Vagina (tissue), 2 donors: ENCODE results near the gene MT1H. TPM values are rescaled to one million over a fixed set of nuclear protein-coding genes. Genes with fewer than 3 reads are reported as not detected.

ENCODE experiments used
- DNase-seq, 2 donors: peaks; one replicate each; pipeline ENCODE4 v3.0.0-alpha.2; 2017; ENCODE audit errors: extremely low spot score in 2 of 2
- H3K27ac ChIP-seq: fragments of 200-600 bp; sonication (generic); one replicate; pipeline ENCODE4 v1.5.1; 2019
- H3K27me3 ChIP-seq: fragments of 200-600 bp; sonication (generic); one replicate; pipeline ENCODE4 v1.5.1; 2019
- H3K36me3 ChIP-seq, 2 donors: fragments of 200-600 bp; sonication (generic); one replicate each; pipeline ENCODE4 v1.5.1; 2017 to 2019
- H3K4me1 ChIP-seq: fragments of 200-600 bp; sonication (generic); one replicate; pipeline ENCODE4 v1.5.1; 2019
- H3K4me3 ChIP-seq, 2 donors: fragments of 200-600 bp; sonication (generic); 1 replicate in 1 of 2; 2 replicates in 1 of 2; pipeline ENCODE4 v1.5.1; 2016 to 2019
- H3K9me3 ChIP-seq: fragments of 200-600 bp; sonication (generic); one replicate; pipeline ENCODE4 v1.5.1; 2019
- POLR2A ChIP-seq, 2 donors: fragments of 450-650 bp; IDR thresholded peaks; one replicate each; pipeline ENCODE4 v1.6.1; 2017; ENCODE audit warnings: antibody characterized with exemption in 2 of 2, mild to moderate bottlenecking in 2 of 2, moderate library complexity in 2 of 2
- POLR2AphosphoS5 ChIP-seq, 2 donors: sonication (generic); formaldehyde crosslinking; IDR thresholded peaks; one replicate each; pipeline ENCODE4 v1.9.0; 2017; ENCODE audit warnings: antibody characterized with exemption in 2 of 2, mild to moderate bottlenecking in 2 of 2, low read depth in 1 of 2; ENCODE audit not compliant: insufficient read depth in 1 of 2
- intact Hi-C: fragments of 100-400 bp; cut with DNase I; formaldehyde crosslinking; loops from one replicate; pipeline ENCODE4 v1.15.1; 2023
- total RNA-seq: library from RNA; depleted of rRNA; stranded (reverse); fragments of >200 nt; gene quantifications from one replicate; pipeline ENCODE4 v1.2.3, GENCODE V29; 2016
- TF ChIP-seq, protein P1 (sequence below), 3 experiments: fragments of 450-650 bp in 2 of 3; fragments of 200-600 bp in 1 of 3; sonication (generic) in 1 of 3; IDR thresholded peaks; one replicate each; pipeline ENCODE4 v1.5.1; 2017 to 2019; ENCODE audit warnings: antibody characterized with exemption in 3 of 3, mild to moderate bottlenecking in 2 of 3, moderate library complexity in 2 of 3

The MT1H gene
- total RNA-seq, 1 donor from 2014 or later = not detected

- Histone ChIP-seq H3K4me3 (no peak overlapping the region), H3K9me3 (no peaks in the 10 kb centered on the region), H3K36me3 (no peaks in the 10 kb centered on the region), H3K4me1 (peaks cover 12% of the 10 kb centered on the region), H3K27ac (no peak overlapping the region), H3K27me3 (no peaks in the 10 kb centered on the region)
- intact Hi-C loops = no loop called here
- TF ChIP-seq, protein P1, sequence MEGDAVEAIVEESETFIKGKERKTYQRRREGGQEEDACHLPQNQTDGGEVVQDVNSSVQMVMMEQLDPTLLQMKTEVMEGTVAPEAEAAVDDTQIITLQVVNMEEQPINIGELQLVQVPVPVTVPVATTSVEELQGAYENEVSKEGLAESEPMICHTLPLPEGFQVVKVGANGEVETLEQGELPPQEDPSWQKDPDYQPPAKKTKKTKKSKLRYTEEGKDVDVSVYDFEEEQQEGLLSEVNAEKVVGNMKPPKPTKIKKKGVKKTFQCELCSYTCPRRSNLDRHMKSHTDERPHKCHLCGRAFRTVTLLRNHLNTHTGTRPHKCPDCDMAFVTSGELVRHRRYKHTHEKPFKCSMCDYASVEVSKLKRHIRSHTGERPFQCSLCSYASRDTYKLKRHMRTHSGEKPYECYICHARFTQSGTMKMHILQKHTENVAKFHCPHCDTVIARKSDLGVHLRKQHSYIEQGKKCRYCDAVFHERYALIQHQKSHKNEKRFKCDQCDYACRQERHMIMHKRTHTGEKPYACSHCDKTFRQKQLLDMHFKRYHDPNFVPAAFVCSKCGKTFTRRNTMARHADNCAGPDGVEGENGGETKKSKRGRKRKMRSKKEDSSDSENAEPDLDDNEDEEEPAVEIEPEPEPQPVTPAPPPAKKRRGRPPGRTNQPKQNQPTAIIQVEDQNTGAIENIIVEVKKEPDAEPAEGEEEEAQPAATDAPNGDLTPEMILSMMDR (IDR thresholded peaks at IDR 0.05) = no peak
- TF ChIP-seq POLR2AphosphoS5 (IDR thresholded peaks at IDR 0.05; ENCODE audit: insufficient read depth in 1 of 2, low read depth in 1 of 2) (no peak), POLR2A (IDR thresholded peaks at IDR 0.05) (no peak)
- no peak for DNase-seq
Observed at GRCh38 chr16:56647641-56648431, 21.8 kb upstream of the MT1H start.

GRCh38 chr16:56649271-56649670 is 20.3 kb upstream of the MT1H start:
- no peaks in the 10 kb centered on the region for H3K27me3 ChIP-seq
- no peaks in the 10 kb centered on the region for H3K4me1 ChIP-seq
- no peaks in the 10 kb centered on the region for H3K9me3 ChIP-seq
- no peak overlapping the region for H3K4me3 ChIP-seq
- intact Hi-C loops = no loop called here
- no peak overlapping the region for H3K27ac ChIP-seq
- DNase-seq = no peak
- no peaks in the 10 kb centered on the region for H3K36me3 ChIP-seq
- TF ChIP-seq POLR2AphosphoS5 (IDR thresholded peaks at IDR 0.05; ENCODE audit: insufficient read depth in 1 of 2, low read depth in 1 of 2) = no peak
- TF ChIP-seq, protein P1 (IDR thresholded peaks at IDR 0.05) = no peak
- no peak for TF ChIP-seq POLR2A (IDR thresholded peaks at IDR 0.05)

GRCh38 chr16:56649820-56650219 is 19.8 kb upstream of the MT1H start:
- intact Hi-C loops = no loop called here
- no peak overlapping the region for H3K27ac ChIP-seq
- TF ChIP-seq POLR2A (IDR thresholded peaks at IDR 0.05) (no peak), POLR2AphosphoS5 (IDR thresholded peaks at IDR 0.05; ENCODE audit: insufficient read depth in 1 of 2, low read depth in 1 of 2) (peak in 1 of 2 donors; percentile 85)
- no peak overlapping the region for H3K4me3 ChIP-seq
- no peaks in the 10 kb centered on the region for H3K4me1 ChIP-seq
- no peak for DNase-seq
- H3K9me3 ChIP-seq = no peaks in the 10 kb centered on the region
- H3K27me3 ChIP-seq = no peaks in the 10 kb centered on the region
- no peaks in the 10 kb centered on the region for H3K36me3 ChIP-seq

GRCh38 chr16:56651586-56651985 is 18.0 kb upstream of the MT1H start, which contains the start of gene MT1B:
TSS of gene MT1B (plus strand) at chr16:56651886. CDS start at chr16:56651954, 68 bp downstream.
- Histone ChIP-seq H3K27ac (no peak within 1 kb of the TSS), H3K4me3 (no peak within 1 kb of the TSS), H3K9me3 (no peaks in the 10 kb centered on the region), H3K27me3 (no peaks in the 10 kb centered on the region), H3K4me1 (no peaks in the 10 kb centered on the region), H3K36me3 (no peaks in the 10 kb centered on the region)
- intact Hi-C loops = no loop called here
- no peak for DNase-seq
- TF ChIP-seq, protein P1 (IDR thresholded peaks at IDR 0.05) = no peak
- TF ChIP-seq POLR2A (IDR thresholded peaks at IDR 0.05) (no peak), POLR2AphosphoS5 (IDR thresholded peaks at IDR 0.05; ENCODE audit: insufficient read depth in 1 of 2, low read depth in 1 of 2) (no peak)

DNA sequence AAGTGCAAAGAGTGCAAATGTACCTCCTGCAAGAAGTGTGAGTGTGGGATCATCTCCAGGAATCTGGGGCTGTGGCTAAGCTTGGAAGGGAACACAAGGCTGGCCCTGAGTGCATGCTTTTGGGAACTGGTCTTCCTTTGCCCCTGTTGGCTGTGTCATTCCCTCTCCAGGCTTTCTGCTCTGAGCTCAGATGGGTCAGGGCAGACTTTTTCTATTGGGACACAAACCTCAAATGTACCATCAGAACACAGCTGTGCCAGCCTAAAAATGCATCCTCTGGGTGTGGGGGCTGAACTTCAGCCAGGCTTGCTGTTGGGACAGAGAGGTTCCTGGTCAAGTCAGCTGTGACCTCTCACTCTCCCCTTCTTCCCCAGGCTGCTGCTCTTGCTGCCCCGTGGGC is 17.0 kb upstream of the MT1H start:
- DNase-seq = no peak
- Histone ChIP-seq H3K4me1 (peaks cover 5% of the 10 kb centered on the region), H3K36me3 (no peaks in the 10 kb centered on the region), H3K9me3 (no peaks in the 10 kb centered on the region), H3K4me3 (no peak overlapping the region), H3K27me3 (no peaks in the 10 kb centered on the region), H3K27ac (no peak overlapping the region)
- TF ChIP-seq, protein P1 (IDR thresholded peaks at IDR 0.05) = no peak
- TF ChIP-seq POLR2AphosphoS5 (IDR thresholded peaks at IDR 0.05; ENCODE audit: insufficient read depth in 1 of 2, low read depth in 1 of 2) = no peak
- TF ChIP-seq POLR2A (IDR thresholded peaks at IDR 0.05) = no peak
- intact Hi-C loops = no loop called here
